Endothelial cell of umbilical vein (primary cell): ENCODE data around the gene NSMCE1. TPM values are rescaled to one million over a fixed set of nuclear protein-coding genes. Genes with fewer than 3 reads are reported as not detected.

Source experiments
- BruUV-seq: library from RNA; stranded (reverse); fragments of 400-500 nt; replicated peaks from 2 replicates; lab custom pipeline; 2021; lab: Mats Ljungman, UMichigan
- CTCF ChIA-PET: fragments of 300-600, 350-600 bp; sonication (Branson Sonifier 250); formaldehyde crosslinking; loops from one replicate; lab custom pipeline; 2021; ENCODE audit warnings: antibody characterized with exemption, inconsistent platforms; lab: Charles Lee
- POLR2A ChIA-PET: fragments of 300-600, 350-600 bp; sonication (Branson Sonifier 250); formaldehyde crosslinking; loops from one replicate; lab custom pipeline; 2021; ENCODE audit warnings: antibody characterized with exemption, inconsistent platforms; lab: Charles Lee
- DNase-seq: peaks from one replicate; pipeline ENCODE4 v3.0.0-alpha.2; 2011; ENCODE audit warnings: low read depth, low spot score
- FAIRE-seq: peaks from 2 replicates; lab custom pipeline; 2011; peaks lifted over from hg19 to GRCh38; lab: Jason Lieb, UNC
- H2AFZ ChIP-seq: 2 replicates; pipeline ENCODE4 v1.6.0; 2012; ENCODE audit warnings: low read depth, low read length, control low read depth, inconsistent platforms
- H3K27ac ChIP-seq: 2 replicates; pipeline ENCODE4 v1.5.1; 2011; ENCODE audit warnings: low read depth, mild to moderate bottlenecking, control low read depth, low read length, moderate library complexity; ENCODE audit not compliant: insufficient read depth
- H3K27me3 ChIP-seq, 2 experiments: 2 replicates each; pipeline versions ENCODE4 v1.6.0 to v1.6.1; 2011; ENCODE audit warnings: low read length in 2 of 2, mixed read lengths in 1 of 2; ENCODE audit not compliant: control insufficient read depth in 2 of 2, insufficient read depth in 2 of 2
- H3K36me3 ChIP-seq, 2 experiments: 2 replicates in 1 of 2; 3 replicates in 1 of 2; pipeline ENCODE4 v1.5.1; 2011; ENCODE audit warnings: low read length in 2 of 2, mild to moderate bottlenecking in 1 of 2, moderate library complexity in 1 of 2; ENCODE audit not compliant: control insufficient read depth in 2 of 2, insufficient read depth in 2 of 2; ENCODE audit errors: extremely low read depth in 1 of 2
- H3K4me1 ChIP-seq: 3 replicates; pipeline ENCODE4 v1.5.1; 2011; ENCODE audit warnings: mild to moderate bottlenecking, low read length; ENCODE audit not compliant: control insufficient read depth, insufficient read depth; ENCODE audit errors: extremely low read depth
- H3K4me2 ChIP-seq: 2 replicates; pipeline ENCODE4 v1.6.1; 2011; ENCODE audit warnings: low read length, control low read depth, mixed read lengths; ENCODE audit not compliant: insufficient read depth
- H3K4me3 ChIP-seq, 3 experiments: fragments of 200-600 bp in 1 of 3; sonication (generic), shearing (Covaris generic) in 1 of 3; replicated peaks in 1 of 3; 2 replicates each; pipeline ENCODE4 v1.5.1; 2011 to 2016; ENCODE audit warnings: control low read depth in 3 of 3, low read length in 3 of 3, mild to moderate bottlenecking in 2 of 3, inconsistent platforms in 1 of 3, low read depth in 1 of 3, moderate library complexity in 1 of 3; ENCODE audit not compliant: insufficient read depth in 1 of 3
- H3K79me2 ChIP-seq: 2 replicates; pipeline ENCODE4 v1.6.0; 2012; ENCODE audit warnings: low read length, inconsistent platforms; ENCODE audit not compliant: control insufficient read depth, insufficient read depth
- H3K9ac ChIP-seq: replicated peaks from 2 replicates; pipeline ENCODE3; 2011; ENCODE audit warnings: low read length, control low read depth; ENCODE audit not compliant: insufficient read depth; ENCODE audit errors: extremely low read depth
- H3K9me1 ChIP-seq: replicated peaks from 3 replicates; pipeline ENCODE4 v1.6.0; 2011; ENCODE audit warnings: mild to moderate bottlenecking, low read length; ENCODE audit not compliant: control insufficient read depth, insufficient read depth; ENCODE audit errors: extremely low read depth
- H3K9me3 ChIP-seq: replicated peaks from 2 replicates; pipeline ENCODE4 v1.5.1; 2012; ENCODE audit warnings: low read length, inconsistent platforms; ENCODE audit not compliant: control insufficient read depth, insufficient read depth
- H4K20me1 ChIP-seq: replicated peaks from 2 replicates; pipeline ENCODE3; 2011; ENCODE audit warnings: mild to moderate bottlenecking, low read length; ENCODE audit not compliant: control insufficient read depth, insufficient read depth; ENCODE audit errors: extremely low read depth
- EZH2 ChIP-seq: IDR thresholded peaks from 2 replicates; pipeline ENCODE4 v1.6.1; 2012; ENCODE audit warnings: borderline replicate concordance, low read depth, mild to moderate bottlenecking, moderate library complexity, low read length, inconsistent platforms; ENCODE audit not compliant: severe bottlenecking
- FOS ChIP-seq: IDR thresholded peaks from 2 replicates; pipeline ENCODE4 v1.6.1; 2011; ENCODE audit warnings: mild to moderate bottlenecking, low read length, moderate library complexity, borderline replicate concordance; ENCODE audit not compliant: insufficient read depth
- GATA2 ChIP-seq: IDR thresholded peaks from 2 replicates; pipeline ENCODE4 v1.7.0; 2011; ENCODE audit warnings: low read depth, mild to moderate bottlenecking, moderate library complexity, mixed read lengths, low read length; ENCODE audit not compliant: insufficient read length, insufficient read depth
- JUN ChIP-seq: IDR thresholded peaks from 2 replicates; pipeline ENCODE4 v1.6.1; 2011; ENCODE audit warnings: borderline replicate concordance, low read depth; ENCODE audit not compliant: insufficient read length, insufficient read depth
- MYC ChIP-seq: IDR thresholded peaks from one replicate; pipeline ENCODE4 v1.6.1; 2011; ENCODE audit warnings: mild to moderate bottlenecking, low read depth, low read length
- POLR2A ChIP-seq: IDR thresholded peaks from 2 replicates; pipeline ENCODE4 v1.6.1; 2012; ENCODE audit warnings: low read depth, mild to moderate bottlenecking, control low read depth, low read length
- POLR2AphosphoS5 ChIP-seq: IDR thresholded peaks from 2 replicates; pipeline ENCODE4 v1.6.1; 2012; ENCODE audit warnings: low read depth, mild to moderate bottlenecking, control low read depth, low read length, moderate library complexity; ENCODE audit not compliant: insufficient read depth
- dilution Hi-C: fragments of 300-500 bp; cut with MboI; formaldehyde crosslinking; loops from one replicate; pipeline ENCODE4 v1.15.0; 2019; ENCODE audit warnings: low sequenced_read_pairs; ENCODE audit not compliant: extremely low pct_ligation_motif_present
- intact Hi-C: fragments of 100-400 bp; cut with micrococcal nuclease; formaldehyde crosslinking; loops from one replicate; pipeline ENCODE4 v1.10.0; 2022
- polyA plus RNA-seq, 4 experiments: library from polyadenylated mRNA; depleted of rRNA in 3 of 4; stranded (reverse) in 3 of 4; unstranded in 1 of 4; fragments of >200 nt; gene quantifications; 2 replicates each; pipeline versions ENCODE4 v1.2.1 to v1.2.3, GENCODE V29; 2011 to 2012; ENCODE audit warnings: missing spikeins in 1 of 4
- total RNA-seq: library from RNA; stranded (reverse); gene quantifications from 2 replicates; pipeline ENCODE4 v1.2.3, GENCODE V29; 2021
- TF ChIP-seq, protein P1 (sequence below): IDR thresholded peaks from 2 replicates; pipeline ENCODE4 v1.6.1; 2011; ENCODE audit not compliant: insufficient read depth, insufficient read length
- TF ChIP-seq, protein P2 (sequence below), 2 donors: IDR thresholded peaks; 1 replicate in 1 of 2; 2 replicates in 1 of 2; pipeline ENCODE4 v1.5.1; 2011; ENCODE audit warnings: low read length in 2 of 2, mild to moderate bottlenecking in 2 of 2, moderate library complexity in 2 of 2, control low read depth in 1 of 2, inconsistent platforms in 1 of 2, low read depth in 1 of 2; ENCODE audit not compliant: insufficient read depth in 1 of 2; ENCODE audit errors: extremely low read depth in 1 of 2

Gene NSMCE1
- total and polyA plus RNA-seq, 2 donors (not counting 3 experiments of a cell fraction or from before 2014, with no cell fraction given), result 23.8 to 42.0 TPM

- Histone ChIP-seq H2AFZ (no peak overlapping the region), H3K9me3 (no peaks in the 10 kb centered on the region), H3K9ac (no peak overlapping the region), H3K79me2 (no peaks in the 10 kb centered on the region), H3K9me1 (no peaks in the 10 kb centered on the region), H3K4me3 (no peak overlapping the region), H3K36me3 (no peaks in the 10 kb centered on the region), H4K20me1 (no peaks in the 10 kb centered on the region), H3K4me1 (peaks cover 15% of the 10 kb centered on the region), H3K27ac (no peak overlapping the region), H3K4me2 (no peak overlapping the region), H3K27me3 (no peaks in the 10 kb centered on the region)
- dilution Hi-C loops, result no loop called here
- POLR2A ChIA-PET, result no interaction called here
- intact Hi-C loops, result loop anchor here (2.0 kb wide), 2 partner anchors 19 to 39 kb away; partner anchors contain the start of gene NSMCE1
- CTCF ChIA-PET, result interaction anchor here (1.0 to 2.4 kb wide), 3 partner anchors 11 to 53 kb away, joined by 3 to 11 read pairs (median 3); no protein-coding TSS in a partner anchor
- DNase-seq, result no peak
- FAIRE-seq, result no peak
- no TSS peak for BruUV-seq
- no peak for TF ChIP-seq EZH2
Observed at GRCh38 chr16:27287887-27288286, 19.3 kb upstream of the NSMCE1 start.

DNA sequence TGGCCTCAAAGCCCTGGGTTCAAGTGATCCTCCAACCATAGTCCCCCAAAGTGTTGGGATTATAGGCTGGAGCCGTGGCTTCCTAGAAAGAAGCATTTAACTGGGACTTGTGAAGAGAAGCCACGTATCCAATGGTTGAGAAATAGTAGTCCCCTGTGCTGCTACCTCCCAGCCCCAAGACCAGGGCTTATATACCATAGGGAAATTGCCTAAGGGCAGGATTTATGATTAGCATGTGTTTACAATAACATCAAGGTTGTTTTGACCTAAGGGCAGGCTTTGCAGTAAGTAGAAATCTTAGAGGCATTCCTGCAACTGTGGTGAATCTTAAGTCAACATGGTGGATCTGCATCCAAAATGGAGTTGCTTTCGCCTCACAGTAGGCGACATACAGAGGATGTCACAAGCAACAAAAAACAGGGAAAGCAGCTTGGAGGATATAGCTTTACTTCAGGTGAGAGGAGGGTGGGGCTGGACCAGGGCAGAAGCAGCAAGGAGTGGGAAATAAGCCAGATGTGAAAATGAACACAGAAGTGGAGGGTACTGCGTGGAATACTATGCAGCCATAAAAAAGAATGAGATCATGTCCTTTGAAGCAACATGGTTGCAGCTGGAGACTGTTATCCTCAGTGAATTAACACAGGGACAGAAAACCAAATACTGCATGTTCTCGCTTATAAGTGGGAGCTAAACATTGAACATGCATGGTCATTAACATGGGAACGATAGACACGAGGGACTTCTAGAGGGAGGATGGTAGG is 18.7 kb upstream of the NSMCE1 start:
- no peak overlapping the region for H3K4me3 ChIP-seq
- ChIA-PET CTCF (interaction anchor here (1.0 to 2.4 kb wide), 5 partner anchors 11 to 52 kb away, joined by 3 to 11 read pairs (median 3); no protein-coding TSS in a partner anchor), POLR2A (interaction anchor here (1.4 kb wide), 1 partner anchor 46 kb away, joined by 3 read pairs; no protein-coding TSS in a partner anchor)
- no peaks in the 10 kb centered on the region for H4K20me1 ChIP-seq
- no TSS peak for BruUV-seq
- peak overlapping the region; percentile 32 for H3K9ac ChIP-seq
- no peaks in the 10 kb centered on the region for H3K27me3 ChIP-seq
- dilution Hi-C loops, result no loop called here
- H2AFZ ChIP-seq, result no peak overlapping the region
- peak overlapping the region; percentile 86 for H3K27ac ChIP-seq
- no peak overlapping the region for H3K4me2 ChIP-seq
- H3K9me1 ChIP-seq, result no peaks in the 10 kb centered on the region
- H3K4me1 ChIP-seq, result peaks cover 15% of the 10 kb centered on the region
- no peaks in the 10 kb centered on the region for H3K9me3 ChIP-seq
- FAIRE-seq, result no peak
- no peaks in the 10 kb centered on the region for H3K36me3 ChIP-seq
- intact Hi-C loops, result loop anchor here (2.0 kb wide), 2 partner anchors 18 to 40 kb away; partner anchors contain the start of gene NSMCE1
- no peak for DNase-seq
- no peaks in the 10 kb centered on the region for H3K79me2 ChIP-seq
- TF ChIP-seq EZH2 (no peak), FOS (no peak), JUN (no peak), MYC (no peak), POLR2A (no peak), GATA2 (no peak), POLR2AphosphoS5 (no peak)
- TF ChIP-seq, protein P1, sequence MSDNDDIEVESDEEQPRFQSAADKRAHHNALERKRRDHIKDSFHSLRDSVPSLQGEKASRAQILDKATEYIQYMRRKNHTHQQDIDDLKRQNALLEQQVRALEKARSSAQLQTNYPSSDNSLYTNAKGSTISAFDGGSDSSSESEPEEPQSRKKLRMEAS, result no peak
- TF ChIP-seq, protein P2, sequence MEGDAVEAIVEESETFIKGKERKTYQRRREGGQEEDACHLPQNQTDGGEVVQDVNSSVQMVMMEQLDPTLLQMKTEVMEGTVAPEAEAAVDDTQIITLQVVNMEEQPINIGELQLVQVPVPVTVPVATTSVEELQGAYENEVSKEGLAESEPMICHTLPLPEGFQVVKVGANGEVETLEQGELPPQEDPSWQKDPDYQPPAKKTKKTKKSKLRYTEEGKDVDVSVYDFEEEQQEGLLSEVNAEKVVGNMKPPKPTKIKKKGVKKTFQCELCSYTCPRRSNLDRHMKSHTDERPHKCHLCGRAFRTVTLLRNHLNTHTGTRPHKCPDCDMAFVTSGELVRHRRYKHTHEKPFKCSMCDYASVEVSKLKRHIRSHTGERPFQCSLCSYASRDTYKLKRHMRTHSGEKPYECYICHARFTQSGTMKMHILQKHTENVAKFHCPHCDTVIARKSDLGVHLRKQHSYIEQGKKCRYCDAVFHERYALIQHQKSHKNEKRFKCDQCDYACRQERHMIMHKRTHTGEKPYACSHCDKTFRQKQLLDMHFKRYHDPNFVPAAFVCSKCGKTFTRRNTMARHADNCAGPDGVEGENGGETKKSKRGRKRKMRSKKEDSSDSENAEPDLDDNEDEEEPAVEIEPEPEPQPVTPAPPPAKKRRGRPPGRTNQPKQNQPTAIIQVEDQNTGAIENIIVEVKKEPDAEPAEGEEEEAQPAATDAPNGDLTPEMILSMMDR (IDR thresholded peaks at IDR 0.05; ENCODE audit: extremely low read depth in 1 of 2, insufficient read depth in 1 of 2, low read depth in 1 of 2, low read length in 2 of 2), result no peak
